PC-3 (cell line): ENCODE results near the gene PRR30. TPM values are rescaled to one million over a fixed set of nuclear protein-coding genes. Genes with fewer than 3 reads are reported as not detected.
"Not testable (repeated sequence)": the region's sequence is repeated elsewhere in the genome, so short reads cannot be mapped to it uniquely, and the experiment has no call there.

ENCODE experiments used
- ATAC-seq: fragments of 200-7000 bp; cut with Tn5 transposase; 2 replicates; pipeline ENCODE4 v1.9.1; 2020; ENCODE audit warnings: mild to moderate bottlenecking, moderate library complexity
- BruUV-seq: library from RNA; stranded (reverse); fragments of 400-500 nt; replicated peaks from 2 replicates; lab custom pipeline; 2021; lab: Mats Ljungman, UMichigan
- CTCF ChIA-PET: fragments of 300-600 bp; sonication (Branson Sonifier 250); formaldehyde crosslinking; loops from one replicate; lab custom pipeline; 2022; ENCODE audit warnings: antibody characterized with exemption; lab: Charles Lee
- POLR2A ChIA-PET: fragments of 300-600 bp; sonication (Branson Sonifier 250); formaldehyde crosslinking; loops from one replicate; lab custom pipeline; 2022; ENCODE audit warnings: antibody characterized with exemption; ENCODE audit not compliant: unreplicated experiment; lab: Charles Lee
- DNase-seq: peaks from one replicate; pipeline ENCODE4 v3.0.0-alpha.2; 2015
- H2AFZ ChIP-seq: fragments of 300-600 bp; sonication (generic); 2 replicates; pipeline ENCODE4 v1.6.0; 2016; ENCODE audit warnings: antibody characterized with exemption, low read length
- H3F3A ChIP-seq: fragments of 300-600 bp; sonication (generic); one replicate; pipeline ENCODE4 v1.6.0; 2017; ENCODE audit warnings: antibody characterized with exemption, low read length, control low read depth, mild to moderate bottlenecking; ENCODE audit not compliant: unreplicated experiment
- H3K27ac ChIP-seq: fragments of 300-600 bp; sonication (generic); 2 replicates; pipeline ENCODE4 v1.5.1; 2016; ENCODE audit warnings: mild to moderate bottlenecking, low read length
- H3K27me3 ChIP-seq: fragments of 300-600 bp; sonication (generic); 2 replicates; pipeline ENCODE4 v1.6.1; 2016; ENCODE audit warnings: low read length, mixed read lengths
- H3K36me3 ChIP-seq: fragments of 300-600 bp; sonication (generic); 2 replicates; pipeline ENCODE4 v1.6.1; 2016; ENCODE audit warnings: low read depth, mixed run types, low read length, mixed read lengths
- H3K4me1 ChIP-seq: fragments of 300-600 bp; sonication (generic); 2 replicates; pipeline ENCODE4 v1.5.1; 2016; ENCODE audit warnings: low read length; ENCODE audit not compliant: insufficient read depth
- H3K4me2 ChIP-seq: fragments of 300-600 bp; sonication (generic); 2 replicates; pipeline ENCODE4 v1.6.0; 2016; ENCODE audit warnings: low read length
- H3K4me3 ChIP-seq: fragments of 300-600 bp; sonication (generic); 2 replicates; pipeline ENCODE4 v1.5.1; 2016; ENCODE audit warnings: mild to moderate bottlenecking, low read length, mixed read lengths
- H3K79me2 ChIP-seq: fragments of 300-600 bp; sonication (generic); 2 replicates; pipeline ENCODE4 v1.6.1; 2017; ENCODE audit warnings: low read length, mixed read lengths
- H3K9ac ChIP-seq: fragments of 300-600 bp; sonication (generic); 2 replicates; pipeline ENCODE4 v1.6.0; 2016; ENCODE audit warnings: mild to moderate bottlenecking, low read length
- H3K9me2 ChIP-seq: fragments of 300-600 bp; sonication (generic); replicated peaks from 2 replicates; pipeline ENCODE4 v1.6.1; 2016; ENCODE audit warnings: mixed run types, low read length, mixed read lengths
- H3K9me3 ChIP-seq: fragments of 300-600 bp; sonication (generic); 2 replicates; pipeline ENCODE4 v1.6.1; 2016; ENCODE audit warnings: low read length, mixed read lengths
- H4K20me1 ChIP-seq: fragments of 300-600 bp; sonication (generic); 2 replicates; pipeline ENCODE4 v1.6.1; 2016; ENCODE audit warnings: low read length, mixed read lengths
- CTCF ChIP-seq: fragments of 300-600 bp; sonication (generic); conservative IDR thresholded peaks from 2 replicates; pipeline ENCODE4 v1.5.1; 2017; ENCODE audit warnings: antibody characterized with exemption, low read depth, mild to moderate bottlenecking, low read length
- EZH2 ChIP-seq: fragments of 300-600 bp; sonication (generic); IDR thresholded peaks from one replicate; pipeline ENCODE4 v1.6.1; 2017; ENCODE audit warnings: antibody characterized with exemption, mild to moderate bottlenecking, low read length; ENCODE audit not compliant: unreplicated experiment
- EZH2phosphoT487 ChIP-seq: fragments of 300-600 bp; sonication (generic); IDR thresholded peaks from 2 replicates; pipeline ENCODE4 v1.6.1; 2018; ENCODE audit warnings: mild to moderate bottlenecking, antibody characterized with exemption, low read length, borderline replicate concordance
- intact Hi-C: fragments of 100-400 bp; cut with micrococcal nuclease; formaldehyde crosslinking; loops from 2 replicates; pipeline ENCODE4 v1.9.0; 2023
- total RNA-seq: library from RNA; depleted of rRNA; stranded (reverse); fragments of >200 nt; gene quantifications from 2 replicates; pipeline ENCODE4 v1.2.3, GENCODE V29; 2014

Gene PRR30
- total RNA-seq, 1 experiment from 2014 or later = not detected

- CTCF ChIA-PET = no interaction called here
- Histone ChIP-seq H4K20me1 (no peaks in the 10 kb centered on the region), H3K27ac (no peak overlapping the region), H3F3A (no peaks in the 10 kb centered on the region), H3K4me1 (no peaks in the 10 kb centered on the region), H2AFZ (no peak overlapping the region), H3K4me2 (no peak overlapping the region), H3K9ac (no peak overlapping the region), H3K4me3 (no peak overlapping the region), H3K36me3 (no peaks in the 10 kb centered on the region), H3K27me3 (no peaks in the 10 kb centered on the region), H3K79me2 (no peaks in the 10 kb centered on the region), H3K9me3 (no peaks in the 10 kb centered on the region), H3K9me2 (no peaks in the 10 kb centered on the region)
- DNase-seq (peak; percentile 26), ATAC-seq (no peak)
- POLR2A ChIA-PET = interaction anchor here (0.6 kb wide), 1 partner anchor 132 kb away, joined by 3 read pairs; no protein-coding TSS in a partner anchor
- TF ChIP-seq EZH2 (no peak), EZH2phosphoT487 (no peak), CTCF (no peak)
- intact Hi-C loops = no loop called here
- BruUV-seq = no TSS peak
Measured at GRCh38 chr2:27115519-27115918, 23.7 kb downstream of the PRR30 start.

DNA sequence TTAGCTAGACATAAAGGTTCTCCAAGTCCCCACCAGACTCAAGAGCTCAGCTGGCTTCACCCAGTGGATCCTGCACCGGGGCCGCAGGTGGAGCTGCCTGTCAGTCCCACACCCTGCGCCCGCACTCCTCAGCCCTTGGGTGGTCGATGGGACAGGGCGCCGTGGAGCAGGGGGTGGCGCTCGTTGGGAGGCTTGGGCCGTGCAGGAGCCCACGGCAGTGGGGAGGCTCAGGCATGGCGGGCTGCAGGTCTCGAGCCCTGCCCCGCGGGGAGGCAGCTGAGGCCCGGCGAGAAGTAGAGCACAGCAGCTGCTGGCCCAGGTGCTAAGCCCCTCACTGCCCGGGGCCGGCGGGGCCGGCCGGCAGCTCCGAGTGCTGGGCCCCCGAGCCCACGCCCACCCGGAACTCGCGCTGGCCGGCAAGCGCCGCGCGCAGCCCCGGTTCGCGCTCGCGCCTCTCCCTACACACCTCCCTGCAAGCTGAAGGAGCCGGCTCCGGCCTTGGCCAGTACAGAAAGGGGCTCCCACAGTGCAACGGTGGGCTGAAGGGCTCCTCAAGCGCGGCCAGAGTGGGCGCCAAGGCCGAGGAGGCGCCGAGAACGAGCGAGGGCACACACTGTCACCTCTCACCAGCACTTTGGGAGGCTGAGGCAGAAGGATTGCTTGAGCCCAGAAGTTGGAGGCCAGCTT is 27.7 kb downstream of the PRR30 start:
- H3K9ac ChIP-seq, H2AFZ ChIP-seq, H3K27ac ChIP-seq, BruUV-seq, H3K9me3 ChIP-seq, H3F3A ChIP-seq, DNase-seq, H3K79me2 ChIP-seq, H3K27me3 ChIP-seq, CTCF ChIA-PET, H3K9me2 ChIP-seq, H3K36me3 ChIP-seq, ATAC-seq, H3K4me1 ChIP-seq, intact Hi-C loops, H3K4me2 ChIP-seq, H3K4me3 ChIP-seq, POLR2A ChIA-PET, H4K20me1 ChIP-seq: not testable (repeated sequence)

DNA sequence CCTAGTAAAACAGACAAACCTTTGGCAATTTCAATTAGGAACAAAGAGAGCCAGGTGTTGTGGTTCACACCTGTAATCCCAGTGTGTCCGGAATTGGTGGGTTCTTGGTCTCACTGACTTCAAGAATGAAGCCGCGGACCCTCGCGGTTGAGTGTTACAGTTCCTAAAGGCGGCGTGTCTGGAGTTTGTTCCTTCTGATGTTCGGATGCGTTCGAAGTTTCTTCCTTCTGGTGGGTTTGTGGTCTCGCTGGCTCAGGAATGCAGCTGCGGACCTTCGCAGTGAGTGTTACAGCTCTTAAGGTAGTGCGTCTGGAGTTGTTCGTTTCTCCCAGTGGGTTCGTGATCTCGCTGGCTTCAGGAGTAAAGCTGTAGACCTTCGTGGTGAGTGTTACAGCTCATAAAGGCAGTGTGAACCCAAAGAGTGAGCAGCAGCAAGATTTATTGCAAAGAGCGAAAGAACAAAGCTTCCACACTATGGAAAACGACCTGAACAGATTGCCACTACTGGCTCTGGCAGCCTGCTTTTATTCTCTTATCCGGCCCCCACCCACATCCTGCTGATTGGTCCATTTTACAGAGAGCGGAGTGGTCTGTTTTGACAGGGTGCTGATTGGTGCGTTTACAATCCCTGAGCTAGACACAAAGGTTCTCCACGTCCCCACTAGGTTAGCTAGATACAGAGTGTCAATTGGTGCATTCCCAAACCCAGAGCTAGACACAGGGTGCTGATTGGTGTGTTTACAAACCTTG is 28.4 kb downstream of the PRR30 start:
- H3K4me2 ChIP-seq, ATAC-seq, POLR2A ChIA-PET, BruUV-seq, DNase-seq, H4K20me1 ChIP-seq, H3K79me2 ChIP-seq, H3F3A ChIP-seq, H2AFZ ChIP-seq, H3K4me1 ChIP-seq, H3K9me2 ChIP-seq, H3K9ac ChIP-seq, intact Hi-C loops, H3K27me3 ChIP-seq, H3K27ac ChIP-seq, H3K9me3 ChIP-seq, H3K4me3 ChIP-seq, H3K36me3 ChIP-seq, CTCF ChIA-PET: not testable (repeated sequence)
